HepG2 (cell line): ENCODE measurements around the gene ARID3C. TPM values are rescaled to one million over a fixed set of nuclear protein-coding genes. Genes with fewer than 3 reads are reported as not detected.
A peak's percentile ranks its signal among the peaks of the same experiment; 100 is the strongest.

Experiments
- BATF2 ChIP-seq: sonication (generic); formaldehyde crosslinking; IDR thresholded peaks from 2 replicates; pipeline ENCODE4 v1.8.0; 2022; ENCODE audit warnings: mild to moderate bottlenecking, missing genetic modification reagents, moderate library complexity
- BRD4 ChIP-seq: sonication (generic); formaldehyde crosslinking; IDR thresholded peaks from 2 replicates; pipeline ENCODE4 v1.4.0; 2020; ENCODE audit warnings: missing genetic modification reagents
- CEBPZ ChIP-seq: IDR thresholded peaks from 2 replicates; pipeline ENCODE4 v1.6.1; 2012; ENCODE audit warnings: low read length, improper control_type of control experiment
- HMG20B ChIP-seq: conservative IDR thresholded peaks from 2 replicates; pipeline ENCODE4 v1.6.1; 2016; ENCODE audit warnings: missing genetic modification reagents, missing compliant biosample characterization
- HOXD1 ChIP-seq: sonication (generic); formaldehyde crosslinking; IDR thresholded peaks from 2 replicates; pipeline ENCODE4 v1.5.0; 2020; ENCODE audit warnings: missing genetic modification reagents
- NCOA1 ChIP-seq: sonication (generic); formaldehyde crosslinking; IDR thresholded peaks from 2 replicates; pipeline ENCODE4 v1.9.0; 2021; ENCODE audit warnings: missing genetic modification reagents
- POGZ ChIP-seq: sonication (generic); formaldehyde crosslinking; IDR thresholded peaks from 2 replicates; pipeline ENCODE4 v1.4.0; 2020; ENCODE audit warnings: mild to moderate bottlenecking, missing genetic modification reagents
- SP2 ChIP-seq: sonication (generic); formaldehyde crosslinking; IDR thresholded peaks from 2 replicates; pipeline ENCODE4 v1.5.1; 2020; ENCODE audit warnings: mild to moderate bottlenecking, missing genetic modification reagents
- SSRP1 ChIP-seq: IDR thresholded peaks from 2 replicates; pipeline ENCODE4 v1.6.1; 2016; ENCODE audit warnings: control low read depth
- ZBTB44 ChIP-seq: sonication (generic); formaldehyde crosslinking; IDR thresholded peaks from 2 replicates; pipeline ENCODE4 v1.4.0; 2020; ENCODE audit warnings: missing genetic modification reagents
- ZNF160 ChIP-seq: sonication (generic); formaldehyde crosslinking; IDR thresholded peaks from 2 replicates; pipeline ENCODE4 v1.8.0; 2022; ENCODE audit warnings: mild to moderate bottlenecking, inconsistent platforms, missing genetic modification reagents
- ZNF296 ChIP-seq: sonication (generic); formaldehyde crosslinking; conservative IDR thresholded peaks from 2 replicates; pipeline ENCODE4 v1.5.0; 2020; ENCODE audit warnings: mild to moderate bottlenecking, missing genetic modification reagents
- ZNF468 ChIP-seq: sonication (generic); formaldehyde crosslinking; IDR thresholded peaks from 2 replicates; pipeline ENCODE4 v1.8.0; 2022; ENCODE audit warnings: mild to moderate bottlenecking, moderate library complexity, missing genetic modification reagents
- ZNF563 ChIP-seq: sonication (generic); formaldehyde crosslinking; IDR thresholded peaks from 2 replicates; pipeline ENCODE4 v1.8.0; 2022; ENCODE audit warnings: mild to moderate bottlenecking, moderate library complexity, missing genetic modification reagents
- ZNF577 ChIP-seq: sonication (generic); formaldehyde crosslinking; IDR thresholded peaks from 2 replicates; pipeline ENCODE4 v1.4.0; 2020; ENCODE audit warnings: mild to moderate bottlenecking, low read depth, missing genetic modification reagents, borderline replicate concordance
- ZNF670 ChIP-seq: sonication (generic); formaldehyde crosslinking; IDR thresholded peaks from 2 replicates; pipeline ENCODE4 v1.8.0; 2022; ENCODE audit warnings: mild to moderate bottlenecking, missing genetic modification reagents, borderline replicate concordance
- ZSCAN30 ChIP-seq: sonication (generic); formaldehyde crosslinking; IDR thresholded peaks from 2 replicates; pipeline ENCODE4 v1.5.0; 2020; ENCODE audit warnings: mild to moderate bottlenecking, missing genetic modification reagents
- polyA plus RNA-seq, 8 experiments: library from polyadenylated mRNA; depleted of rRNA in 3 of 8; stranded (reverse) in 7 of 8; unstranded in 1 of 8; fragments of >200 nt; fragmentation: Illumina TruSeq in 4 of 8; extraction: Trizol in 4 of 8; gene quantifications; 2 replicates each; pipeline versions ENCODE4 v1.2.1 to v1.2.3, GENCODE V29; 2011 to 2016; ENCODE audit warnings: low read depth in 4 of 8, missing spikeins in 1 of 8, mixed read lengths in 1 of 8; ENCODE audit not compliant: insufficient read depth in 1 of 8
- total RNA-seq, 5 experiments: library from RNA; depleted of rRNA; stranded (reverse); fragments of >200 nt; fragmentation: Illumina TruSeq; extraction: Trizol; gene quantifications; 2 replicates each; pipeline ENCODE4 v1.2.3, GENCODE V29; 2016; ENCODE audit warnings: low read depth in 1 of 5
- TF ChIP-seq, protein P1 (sequence below): sonication (generic); formaldehyde crosslinking; IDR thresholded peaks from 2 replicates; pipeline ENCODE4 v1.8.1; 2023; ENCODE audit warnings: mild to moderate bottlenecking, missing genetic modification reagents
- TF ChIP-seq, protein P2 (sequence below): sonication (generic); formaldehyde crosslinking; IDR thresholded peaks from 2 replicates; pipeline ENCODE4 v1.4.0; 2020; ENCODE audit warnings: mild to moderate bottlenecking, low read depth, missing genetic modification reagents
- TF ChIP-seq, protein P3 (sequence below): sonication (generic); formaldehyde crosslinking; IDR thresholded peaks from 2 replicates; pipeline ENCODE4 v1.5.0; 2020; ENCODE audit warnings: mild to moderate bottlenecking, missing genetic modification reagents, moderate library complexity

ARID3C gene
- total and polyA plus RNA-seq, 2 of the 13 experiments (the other 11 are each of a cell fraction or from before 2014, with no cell fraction given), result not detected

DNA sequence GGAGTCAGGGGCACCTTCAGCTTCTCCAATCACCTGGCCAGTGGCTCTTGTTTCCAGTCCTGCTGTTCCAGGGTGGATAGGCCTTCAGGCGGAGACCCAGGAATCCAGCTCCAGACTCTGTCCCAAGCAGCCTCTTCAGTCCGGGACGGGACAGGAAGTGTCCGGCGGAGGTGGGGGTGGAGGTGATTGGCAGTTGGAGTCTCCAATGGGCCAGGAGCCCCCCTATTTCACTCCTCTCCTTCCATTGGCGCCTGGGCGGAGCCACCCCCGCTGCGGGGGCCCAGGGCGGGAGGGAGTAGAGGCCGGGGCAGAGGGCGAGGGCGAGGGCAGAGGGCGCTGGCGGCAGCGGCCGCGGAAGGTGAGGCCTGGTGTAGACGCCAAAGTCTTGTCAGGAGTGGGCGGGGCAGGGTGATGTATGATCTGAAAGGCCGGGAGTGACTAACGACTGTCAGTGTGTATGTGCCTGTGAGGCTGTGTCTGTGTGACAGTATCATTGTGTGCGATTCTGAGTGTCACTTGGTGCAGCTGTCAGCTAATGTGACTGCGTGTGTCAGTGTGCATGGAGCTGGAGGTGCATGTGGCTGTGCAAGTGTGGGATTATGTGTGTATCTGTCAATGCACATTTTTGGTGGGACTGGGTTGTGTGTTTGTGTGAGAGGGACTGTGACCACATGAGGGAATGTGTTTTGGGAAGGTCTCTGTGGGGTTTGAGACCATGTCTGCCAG is 23.2 kb upstream of the ARID3C start, which contains the start of gene IL11RA (continued):
- no peak for TF ChIP-seq ZBTB44
- no peak for TF ChIP-seq BRD4 (CRISPR knock-in tag)
- no peak for TF ChIP-seq ZNF670 (CRISPR knock-in tag)
- TF ChIP-seq HMG20B (CRISPR knock-in tag), result 0 out of 2 replicates have a peak, but pooled peaks have one; percentile 7
- TF ChIP-seq ZSCAN30 (CRISPR knock-in tag), result no peak
- TF ChIP-seq CEBPZ, result no peak
- no peak for TF ChIP-seq SSRP1
- TF ChIP-seq, protein P1, sequence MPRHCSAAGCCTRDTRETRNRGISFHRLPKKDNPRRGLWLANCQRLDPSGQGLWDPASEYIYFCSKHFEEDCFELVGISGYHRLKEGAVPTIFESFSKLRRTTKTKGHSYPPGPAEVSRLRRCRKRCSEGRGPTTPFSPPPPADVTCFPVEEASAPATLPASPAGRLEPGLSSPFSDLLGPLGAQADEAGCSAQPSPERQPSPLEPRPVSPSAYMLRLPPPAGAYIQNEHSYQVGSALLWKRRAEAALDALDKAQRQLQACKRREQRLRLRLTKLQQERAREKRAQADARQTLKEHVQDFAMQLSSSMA (CRISPR knock-in tag), result 0 out of 2 replicates have a peak, but pooled peaks have one; percentile 24
- TF ChIP-seq, protein P2, sequence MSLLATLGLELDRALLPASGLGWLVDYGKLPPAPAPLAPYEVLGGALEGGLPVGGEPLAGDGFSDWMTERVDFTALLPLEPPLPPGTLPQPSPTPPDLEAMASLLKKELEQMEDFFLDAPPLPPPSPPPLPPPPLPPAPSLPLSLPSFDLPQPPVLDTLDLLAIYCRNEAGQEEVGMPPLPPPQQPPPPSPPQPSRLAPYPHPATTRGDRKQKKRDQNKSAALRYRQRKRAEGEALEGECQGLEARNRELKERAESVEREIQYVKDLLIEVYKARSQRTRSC (CRISPR knock-in tag), result no peak
- TF ChIP-seq ZNF160 (CRISPR knock-in tag), result no peak
- TF ChIP-seq, protein P3, sequence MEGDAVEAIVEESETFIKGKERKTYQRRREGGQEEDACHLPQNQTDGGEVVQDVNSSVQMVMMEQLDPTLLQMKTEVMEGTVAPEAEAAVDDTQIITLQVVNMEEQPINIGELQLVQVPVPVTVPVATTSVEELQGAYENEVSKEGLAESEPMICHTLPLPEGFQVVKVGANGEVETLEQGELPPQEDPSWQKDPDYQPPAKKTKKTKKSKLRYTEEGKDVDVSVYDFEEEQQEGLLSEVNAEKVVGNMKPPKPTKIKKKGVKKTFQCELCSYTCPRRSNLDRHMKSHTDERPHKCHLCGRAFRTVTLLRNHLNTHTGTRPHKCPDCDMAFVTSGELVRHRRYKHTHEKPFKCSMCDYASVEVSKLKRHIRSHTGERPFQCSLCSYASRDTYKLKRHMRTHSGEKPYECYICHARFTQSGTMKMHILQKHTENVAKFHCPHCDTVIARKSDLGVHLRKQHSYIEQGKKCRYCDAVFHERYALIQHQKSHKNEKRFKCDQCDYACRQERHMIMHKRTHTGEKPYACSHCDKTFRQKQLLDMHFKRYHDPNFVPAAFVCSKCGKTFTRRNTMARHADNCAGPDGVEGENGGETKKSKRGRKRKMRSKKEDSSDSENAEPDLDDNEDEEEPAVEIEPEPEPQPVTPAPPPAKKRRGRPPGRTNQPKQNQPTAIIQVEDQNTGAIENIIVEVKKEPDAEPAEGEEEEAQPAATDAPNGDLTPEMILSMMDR, result peak; percentile 62
- TF ChIP-seq ZNF563 (CRISPR knock-in tag), result peak; percentile 43; the same call in 1 of the 2 replicates
- 0 out of 2 replicates have a peak, but pooled peaks have one; percentile 76 for TF ChIP-seq BATF2 (CRISPR knock-in tag)
- TF ChIP-seq ZNF577 (CRISPR knock-in tag), result no peak
- TF ChIP-seq ZNF468 (CRISPR knock-in tag), result no peak
- peak; percentile 92 for TF ChIP-seq SP2
- TF ChIP-seq NCOA1, result no peak
- peak; percentile 99 for TF ChIP-seq HOXD1 (CRISPR knock-in tag)
- peak; percentile 82 for TF ChIP-seq POGZ
- 0 out of 2 replicates have a peak, but pooled peaks have one; percentile 53 for TF ChIP-seq ZNF296 (CRISPR knock-in tag)
